Type B pancreatic cell (in vitro differentiated cells): ENCODE measurements around the gene AP1S1. TPM values are rescaled to one million over a fixed set of nuclear protein-coding genes. Genes with fewer than 3 reads are reported as not detected.

Experiments used
- DNase-seq: peaks from one replicate; pipeline ENCODE4 v3.0.0; 2021; ENCODE audit warnings: mixed read lengths; ENCODE audit not compliant: unreplicated experiment; ENCODE audit errors: extremely low spot score
- H3K27ac Mint-ChIP-seq: 2 replicates; pipeline ENCODE4 v1.8.0; 2021; ENCODE audit warnings: mild to moderate bottlenecking, mixed read lengths
- H3K27me3 Mint-ChIP-seq: 2 replicates; pipeline ENCODE4 v1.8.0; 2021; ENCODE audit warnings: mixed read lengths
- H3K36me3 Mint-ChIP-seq: 2 replicates; pipeline ENCODE4 v1.8.0; 2021; ENCODE audit warnings: mixed read lengths
- H3K4me1 Mint-ChIP-seq: one replicate; pipeline ENCODE4 v1.8.0; 2021; ENCODE audit warnings: mixed read lengths; ENCODE audit not compliant: unreplicated experiment
- H3K4me3 Mint-ChIP-seq: 2 replicates; pipeline ENCODE4 v1.8.0; 2021; ENCODE audit warnings: mild to moderate bottlenecking, mixed read lengths
- H3K9me3 Mint-ChIP-seq: 2 replicates; pipeline ENCODE4 v1.8.0; 2021; ENCODE audit warnings: mixed read lengths
- total RNA-seq: library from RNA; stranded (reverse); gene quantifications from 2 replicates; pipeline ENCODE4 v1.2.1, GENCODE V29; 2021; ENCODE audit warnings: low replicate concordance
- TF ChIP-seq, protein P1 (sequence below): fragments of 200-600 bp; sonication (generic); conservative IDR thresholded peaks from 2 replicates; pipeline ENCODE4 v1.5.0; 2021; ENCODE audit warnings: antibody characterized with exemption, mild to moderate bottlenecking

The AP1S1 gene
- total RNA-seq, 1 donor from 2014 or later, result 59.8 TPM

DNA sequence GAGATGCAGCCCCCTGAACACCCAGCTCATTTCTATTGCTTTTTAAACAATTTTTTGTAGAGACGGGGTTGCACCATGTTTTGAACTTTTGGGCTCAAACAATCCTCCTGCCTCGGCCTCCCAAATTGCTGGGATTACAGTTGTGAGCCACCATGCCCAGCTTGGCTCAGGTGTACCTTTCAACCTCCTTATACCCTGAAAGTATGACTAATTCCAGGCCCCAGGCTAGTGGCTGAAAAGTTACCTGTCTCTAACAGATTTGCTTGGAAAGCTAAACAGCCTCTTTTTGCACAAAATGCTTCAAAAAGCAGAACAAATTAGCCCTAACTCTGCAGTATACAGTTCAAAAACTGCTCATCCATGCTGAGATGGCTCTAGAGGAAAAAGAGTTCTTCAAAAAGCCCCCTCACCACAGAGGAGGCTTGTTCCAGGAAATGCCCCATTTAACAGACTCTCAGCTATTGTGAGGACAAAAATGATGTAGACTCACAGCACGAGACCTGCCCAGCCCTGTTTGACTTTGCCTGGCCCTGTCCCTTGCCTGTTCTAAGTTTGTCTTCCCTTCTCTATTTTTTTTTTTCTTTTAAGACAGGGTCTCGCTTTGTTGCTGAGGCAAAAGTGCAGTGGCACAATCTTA is 13.4 kb upstream of the AP1S1 start:
- Mint-ChIP-seq H3K36me3 (no peaks in the 10 kb centered on the region), H3K4me1 (peaks cover 19% of the 10 kb centered on the region), H3K9me3 (no peaks in the 10 kb centered on the region), H3K4me3 (no peak overlapping the region), H3K27ac (no peak overlapping the region), H3K27me3 (peaks cover 15% of the 10 kb centered on the region)
- DNase-seq, result no peak
- TF ChIP-seq, protein P1, sequence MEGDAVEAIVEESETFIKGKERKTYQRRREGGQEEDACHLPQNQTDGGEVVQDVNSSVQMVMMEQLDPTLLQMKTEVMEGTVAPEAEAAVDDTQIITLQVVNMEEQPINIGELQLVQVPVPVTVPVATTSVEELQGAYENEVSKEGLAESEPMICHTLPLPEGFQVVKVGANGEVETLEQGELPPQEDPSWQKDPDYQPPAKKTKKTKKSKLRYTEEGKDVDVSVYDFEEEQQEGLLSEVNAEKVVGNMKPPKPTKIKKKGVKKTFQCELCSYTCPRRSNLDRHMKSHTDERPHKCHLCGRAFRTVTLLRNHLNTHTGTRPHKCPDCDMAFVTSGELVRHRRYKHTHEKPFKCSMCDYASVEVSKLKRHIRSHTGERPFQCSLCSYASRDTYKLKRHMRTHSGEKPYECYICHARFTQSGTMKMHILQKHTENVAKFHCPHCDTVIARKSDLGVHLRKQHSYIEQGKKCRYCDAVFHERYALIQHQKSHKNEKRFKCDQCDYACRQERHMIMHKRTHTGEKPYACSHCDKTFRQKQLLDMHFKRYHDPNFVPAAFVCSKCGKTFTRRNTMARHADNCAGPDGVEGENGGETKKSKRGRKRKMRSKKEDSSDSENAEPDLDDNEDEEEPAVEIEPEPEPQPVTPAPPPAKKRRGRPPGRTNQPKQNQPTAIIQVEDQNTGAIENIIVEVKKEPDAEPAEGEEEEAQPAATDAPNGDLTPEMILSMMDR, result no peak

DNA sequence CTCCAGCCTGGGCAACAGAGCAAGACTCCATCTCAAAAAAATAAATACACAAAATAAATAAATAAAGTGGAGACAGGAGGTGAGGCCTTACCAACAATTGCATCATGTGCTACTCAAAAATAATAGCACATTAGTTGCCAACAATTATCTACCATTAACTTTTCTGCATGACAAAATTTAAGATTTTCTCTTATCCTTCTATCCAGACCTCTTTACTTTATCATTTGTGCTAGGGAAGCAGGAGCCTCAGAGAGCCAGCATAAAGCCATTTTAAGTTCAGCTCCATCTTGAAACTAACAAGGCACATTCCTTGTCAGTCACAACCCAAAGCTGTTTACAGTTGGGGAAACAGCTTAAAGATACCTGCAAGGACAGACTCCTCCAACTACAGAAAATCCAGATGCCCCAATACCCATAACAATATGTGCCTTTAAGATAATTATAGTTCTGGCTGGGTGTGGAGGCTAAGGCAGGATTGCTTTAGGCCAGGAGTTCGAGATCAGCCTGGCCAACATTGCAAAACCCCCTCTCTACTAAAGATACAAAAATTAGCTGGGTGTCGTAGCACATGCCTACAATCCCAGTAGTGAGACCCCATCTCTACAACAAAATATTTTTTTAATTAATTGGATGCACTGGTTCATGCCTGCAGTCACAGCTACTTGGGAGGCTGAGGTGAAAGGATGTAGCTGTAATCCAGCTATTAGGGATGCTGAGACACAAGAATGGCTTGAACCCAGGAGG is 2.2 kb upstream of the AP1S1 start:
- Mint-ChIP-seq H3K4me3 (peak overlapping the region; percentile 25), H3K27me3 (peaks cover 18% of the 10 kb centered on the region)

DNA sequence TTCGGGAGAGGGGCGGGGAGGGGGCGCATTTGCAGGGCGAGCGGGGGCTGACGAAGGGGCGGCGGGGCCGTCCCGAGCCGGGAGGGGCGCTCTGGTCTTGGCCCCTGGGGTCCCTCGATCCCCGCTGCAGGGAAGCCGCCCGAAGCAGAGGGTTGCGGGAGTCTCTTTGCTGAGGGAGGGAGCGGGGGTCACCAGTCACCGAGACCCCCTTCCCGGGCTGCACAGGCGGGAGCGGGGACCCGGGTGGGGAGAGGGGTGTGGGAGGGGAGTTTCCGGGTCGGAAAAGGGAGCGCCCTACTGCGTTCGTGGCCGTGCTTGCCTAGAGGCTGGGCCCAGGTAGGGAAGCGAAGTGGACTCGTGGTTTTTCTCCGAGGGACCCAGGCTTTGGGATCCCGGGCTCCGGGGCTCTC is 422 bp downstream of the AP1S1 start:
- no peaks in the 10 kb centered on the region for H3K9me3 Mint-ChIP-seq
- DNase-seq, result no peak
- H3K4me1 Mint-ChIP-seq, result peaks cover 11% of the 10 kb centered on the region
- peak overlapping the region; percentile 88 for H3K4me3 Mint-ChIP-seq
- peak overlapping the region; percentile 78 for H3K27ac Mint-ChIP-seq
- peaks cover 10% of the 10 kb centered on the region for H3K36me3 Mint-ChIP-seq
- TF ChIP-seq, protein P1, result no peak
- peaks cover 5% of the 10 kb centered on the region for H3K27me3 Mint-ChIP-seq

More for the DNA sequence above, 2.2 kb upstream of the AP1S1 start:
- Mint-ChIP-seq H3K36me3 (peaks cover 3% of the 10 kb centered on the region), H3K27ac (no peak overlapping the region), H3K9me3 (no peaks in the 10 kb centered on the region), H3K4me1 (peaks cover 11% of the 10 kb centered on the region)
- no peak for DNase-seq
- TF ChIP-seq, protein P1, result no peak

DNA sequence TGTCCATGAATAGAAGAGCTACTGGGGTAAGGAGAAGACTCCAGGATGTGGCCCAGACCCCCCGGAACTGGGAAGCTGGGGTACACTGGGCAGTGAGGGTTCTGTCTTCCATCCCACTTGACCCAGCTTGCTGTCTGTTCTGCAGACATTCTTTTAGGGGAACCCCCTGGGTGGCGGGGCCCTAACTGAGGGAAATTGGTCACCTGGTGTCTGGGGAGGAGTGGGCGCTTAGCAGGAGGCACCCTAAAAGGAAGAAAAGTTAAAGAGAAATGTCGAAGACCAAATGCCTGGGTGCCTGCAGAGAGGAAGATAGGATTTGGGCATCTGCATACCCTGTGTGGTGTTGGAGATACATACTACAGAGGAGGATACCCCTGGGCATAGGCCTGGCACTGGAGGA is 1.0 kb downstream of the AP1S1 start:
- Mint-ChIP-seq H3K36me3 (peaks cover 10% of the 10 kb centered on the region), H3K9me3 (no peaks in the 10 kb centered on the region), H3K4me1 (peaks cover 11% of the 10 kb centered on the region), H3K27me3 (peaks cover 3% of the 10 kb centered on the region), H3K4me3 (peak overlapping the region; percentile 88), H3K27ac (peak overlapping the region; percentile 78)
- TF ChIP-seq, protein P1, result no peak
- DNase-seq, result no peak

DNA sequence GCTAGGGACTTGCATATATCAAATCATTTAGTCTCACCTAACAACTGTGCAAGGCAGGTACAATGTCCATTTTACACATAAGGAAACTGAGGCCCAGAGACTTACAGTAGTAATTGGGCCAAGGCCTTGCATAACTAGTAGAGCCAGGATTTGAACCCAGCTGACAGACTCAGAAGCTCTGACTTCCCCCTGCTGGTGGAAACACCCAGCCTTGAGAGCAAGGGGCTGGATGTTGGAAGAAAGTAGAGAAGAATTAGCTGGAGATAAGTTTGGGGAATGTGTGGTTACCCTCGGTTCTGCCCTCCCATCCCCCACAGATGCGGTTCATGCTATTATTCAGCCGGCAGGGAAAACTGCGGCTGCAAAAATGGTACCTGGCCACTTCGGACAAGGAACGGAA is 2.0 kb downstream of the AP1S1 start:
- H3K36me3 Mint-ChIP-seq, result peaks cover 10% of the 10 kb centered on the region
- TF ChIP-seq, protein P1, result peak; percentile 44
- H3K4me1 Mint-ChIP-seq, result peaks cover 13% of the 10 kb centered on the region
- peak overlapping the region; percentile 81 for H3K4me3 Mint-ChIP-seq
- peaks cover 3% of the 10 kb centered on the region for H3K27me3 Mint-ChIP-seq
- peak overlapping the region; percentile 88 for H3K27ac Mint-ChIP-seq
- no peaks in the 10 kb centered on the region for H3K9me3 Mint-ChIP-seq
- DNase-seq, result no peak
